Fibroblast of lung (primary cell): ENCODE data around the gene TGM2. TPM values are rescaled to one million over a fixed set of nuclear protein-coding genes. Genes with fewer than 3 reads are reported as not detected.

Source experiments
- DNase-seq, 2 donors: peaks; one replicate each; pipeline versions ENCODE4 v3.0.0 to v3.0.0-alpha.2; 2010; ENCODE audit warnings: low read depth in 2 of 2
- H2AFZ ChIP-seq: 2 replicates; pipeline ENCODE4 v1.5.1; 2012; ENCODE audit warnings: low read length, control low read depth, inconsistent platforms
- H3K27ac ChIP-seq: 2 replicates; pipeline ENCODE4 v1.5.1; 2011; ENCODE audit warnings: low read length, control low read depth; ENCODE audit not compliant: insufficient read depth
- H3K27me3 ChIP-seq: 2 replicates; pipeline ENCODE4 v1.5.1; 2011; ENCODE audit warnings: mild to moderate bottlenecking, low read length; ENCODE audit not compliant: control insufficient read depth, insufficient read depth
- H3K36me3 ChIP-seq: 2 replicates; pipeline ENCODE4 v1.5.1; 2011; ENCODE audit warnings: low read length; ENCODE audit not compliant: control insufficient read depth, insufficient read depth
- H3K4me1 ChIP-seq: 2 replicates; pipeline ENCODE4 v1.5.1; 2011; ENCODE audit warnings: low read length; ENCODE audit not compliant: control insufficient read depth, insufficient read depth; ENCODE audit errors: extremely low read depth
- H3K4me2 ChIP-seq: 2 replicates; pipeline ENCODE4 v1.5.1; 2011; ENCODE audit warnings: low read length, control low read depth; ENCODE audit not compliant: insufficient read depth; ENCODE audit errors: extremely low read depth
- H3K4me3 ChIP-seq, 4 experiments: fragments of 200-600 bp in 1 of 4; sonication (generic) in 1 of 4; replicated peaks in 1 of 4; 2 replicates each; pipeline ENCODE4 v1.5.1; 2011 to 2016; ENCODE audit warnings: low read length in 4 of 4, low read depth in 3 of 4, mild to moderate bottlenecking in 3 of 4, control low read depth in 2 of 4, inconsistent platforms in 1 of 4, mixed read lengths in 1 of 4; ENCODE audit not compliant: insufficient read depth in 1 of 4; ENCODE audit errors: control extremely low read depth in 1 of 4
- H3K79me2 ChIP-seq: 2 replicates; pipeline ENCODE4 v1.5.1; 2012; ENCODE audit warnings: mild to moderate bottlenecking, low read length, inconsistent platforms; ENCODE audit not compliant: control insufficient read depth, insufficient read depth
- H3K9ac ChIP-seq: 2 replicates; pipeline ENCODE4 v1.5.1; 2011; ENCODE audit warnings: mild to moderate bottlenecking, low read length, control low read depth; ENCODE audit not compliant: insufficient read depth
- H3K9me3 ChIP-seq: 2 replicates; pipeline ENCODE4 v1.5.1; 2012; ENCODE audit warnings: low read depth, low read length; ENCODE audit not compliant: control insufficient read depth, insufficient read depth
- H4K20me1 ChIP-seq: 2 replicates; pipeline ENCODE4 v1.5.1; 2011; ENCODE audit warnings: low read length; ENCODE audit not compliant: control insufficient read depth, insufficient read depth; ENCODE audit errors: extremely low read depth
- EZH2 ChIP-seq: IDR thresholded peaks from 2 replicates; pipeline ENCODE4 v1.5.1; 2012; ENCODE audit warnings: low read length, control low read depth, mild to moderate bottlenecking; ENCODE audit errors: missing control alignments
- polyA plus RNA-seq, 2 donors: library from polyadenylated mRNA; depleted of rRNA in 1 of 2; stranded (reverse) in 1 of 2; unstranded in 1 of 2; fragments of >200 nt; gene quantifications; 2 replicates each; pipeline ENCODE4 v1.2.1, GENCODE V29; 2011 to 2012; ENCODE audit warnings: missing spikeins in 1 of 2
- total RNA-seq: library from RNA; depleted of rRNA; stranded (reverse); fragments of >200 nt; gene quantifications from 2 replicates; pipeline ENCODE4 v1.2.1, GENCODE V29; 2014
- TF ChIP-seq, protein P1 (sequence below), 2 donors: IDR thresholded peaks in 1 of 2; conservative IDR thresholded peaks in 1 of 2; 1 replicate in 1 of 2; 2 replicates in 1 of 2; pipeline ENCODE4 v1.5.1; 2011 to 2012; ENCODE audit warnings: low read length in 2 of 2, control low read depth in 1 of 2, inconsistent platforms in 1 of 2, low read depth in 1 of 2, mild to moderate bottlenecking in 1 of 2

Gene TGM2
- total and polyA plus RNA-seq, 2 donors (not counting 1 experiment from before 2014, with no cell fraction given): 103 to 238 TPM

DNA sequence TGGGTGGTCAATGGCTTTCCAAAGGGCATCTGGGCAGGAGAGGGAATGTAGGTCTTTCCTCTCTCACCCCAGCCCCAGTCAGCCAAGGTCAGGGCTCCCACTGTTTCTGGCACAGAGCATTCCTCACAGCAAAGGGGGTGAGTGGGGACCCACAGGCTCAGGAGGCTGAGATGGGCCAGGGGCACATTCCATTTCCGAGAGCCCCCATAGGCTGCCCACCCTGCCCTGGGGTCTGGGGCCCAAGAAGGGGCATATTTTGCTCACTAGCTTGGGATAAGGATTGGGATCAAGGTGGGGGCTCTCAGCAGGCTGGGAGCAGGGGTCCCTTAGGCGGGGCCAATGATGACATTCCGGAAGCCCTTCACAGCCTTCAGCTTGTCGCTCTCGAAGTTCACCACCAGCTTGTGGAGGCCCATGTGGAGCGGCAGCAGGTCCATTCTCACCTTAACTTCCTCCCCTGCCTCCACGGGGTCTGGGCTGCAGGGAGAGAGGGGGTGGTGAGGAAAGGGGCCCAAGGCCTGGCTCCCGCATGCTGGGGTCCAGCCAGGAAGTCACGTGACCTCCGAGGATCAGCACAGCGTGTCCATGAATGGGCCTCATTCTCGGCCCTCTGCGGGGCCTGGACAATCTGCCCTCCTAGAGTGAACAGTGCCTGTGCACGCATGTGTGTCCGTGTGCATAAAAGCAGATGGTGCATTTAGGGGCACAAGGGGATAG is 35.0 kb downstream of the TGM2 start:
- Histone ChIP-seq H3K36me3 (peaks cover 6% of the 10 kb centered on the region), H3K4me2 (no peak overlapping the region), H3K4me1 (peaks cover 26% of the 10 kb centered on the region), H3K4me3 (no peak overlapping the region), H3K27me3 (no peaks in the 10 kb centered on the region), H3K79me2 (no peaks in the 10 kb centered on the region), H3K9me3 (no peaks in the 10 kb centered on the region), H3K27ac (no peak overlapping the region), H4K20me1 (no peaks in the 10 kb centered on the region), H2AFZ (no peak overlapping the region), H3K9ac (no peak overlapping the region)
- no peak for DNase-seq
- TF ChIP-seq, protein P1, sequence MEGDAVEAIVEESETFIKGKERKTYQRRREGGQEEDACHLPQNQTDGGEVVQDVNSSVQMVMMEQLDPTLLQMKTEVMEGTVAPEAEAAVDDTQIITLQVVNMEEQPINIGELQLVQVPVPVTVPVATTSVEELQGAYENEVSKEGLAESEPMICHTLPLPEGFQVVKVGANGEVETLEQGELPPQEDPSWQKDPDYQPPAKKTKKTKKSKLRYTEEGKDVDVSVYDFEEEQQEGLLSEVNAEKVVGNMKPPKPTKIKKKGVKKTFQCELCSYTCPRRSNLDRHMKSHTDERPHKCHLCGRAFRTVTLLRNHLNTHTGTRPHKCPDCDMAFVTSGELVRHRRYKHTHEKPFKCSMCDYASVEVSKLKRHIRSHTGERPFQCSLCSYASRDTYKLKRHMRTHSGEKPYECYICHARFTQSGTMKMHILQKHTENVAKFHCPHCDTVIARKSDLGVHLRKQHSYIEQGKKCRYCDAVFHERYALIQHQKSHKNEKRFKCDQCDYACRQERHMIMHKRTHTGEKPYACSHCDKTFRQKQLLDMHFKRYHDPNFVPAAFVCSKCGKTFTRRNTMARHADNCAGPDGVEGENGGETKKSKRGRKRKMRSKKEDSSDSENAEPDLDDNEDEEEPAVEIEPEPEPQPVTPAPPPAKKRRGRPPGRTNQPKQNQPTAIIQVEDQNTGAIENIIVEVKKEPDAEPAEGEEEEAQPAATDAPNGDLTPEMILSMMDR (conservative IDR thresholded peaks at IDR 0.05 in 1 of 2, IDR thresholded peaks at IDR 0.05 in 1 of 2; ENCODE audit: low read depth in 1 of 2, low read length in 2 of 2): no peak
- no peak for TF ChIP-seq EZH2

DNA sequence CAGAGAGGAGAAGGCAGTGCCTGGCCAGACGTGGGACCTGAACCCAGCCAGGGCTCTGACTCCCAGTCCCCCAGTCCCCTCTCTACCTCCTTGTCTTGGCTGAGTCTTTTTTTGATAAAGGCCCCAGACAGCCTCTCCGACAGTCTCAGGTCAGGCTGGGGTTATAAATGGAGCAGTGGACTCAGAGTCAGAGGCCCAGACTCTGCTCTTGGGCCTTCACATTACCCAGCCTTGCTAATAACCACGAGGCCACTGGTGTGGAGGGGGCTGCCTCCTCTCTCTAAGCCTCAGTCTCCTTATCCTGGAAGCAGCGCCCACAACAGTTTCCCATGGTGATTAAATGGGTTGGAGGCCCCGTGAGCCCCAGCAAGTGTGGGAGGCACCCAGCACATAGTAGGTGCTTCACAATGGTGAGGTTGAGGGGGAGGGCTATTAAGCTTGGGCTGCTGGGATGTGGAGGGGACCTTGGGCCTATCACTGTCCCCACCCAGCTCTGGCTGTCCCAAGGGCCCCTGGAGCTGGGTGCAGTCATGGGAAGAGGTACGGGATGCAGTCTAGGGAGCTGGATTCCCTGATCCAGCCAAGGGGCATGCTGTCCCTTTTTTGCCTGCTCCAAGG is 35.7 kb downstream of the TGM2 start:
- H4K20me1 ChIP-seq: no peaks in the 10 kb centered on the region
- no peak overlapping the region for H3K4me3 ChIP-seq
- H3K9me3 ChIP-seq: no peaks in the 10 kb centered on the region
- TF ChIP-seq EZH2: no peak
- TF ChIP-seq, protein P1 (conservative IDR thresholded peaks at IDR 0.05 in 1 of 2, IDR thresholded peaks at IDR 0.05 in 1 of 2; ENCODE audit: low read depth in 1 of 2, low read length in 2 of 2): no peak
- H2AFZ ChIP-seq: no peak overlapping the region
- no peaks in the 10 kb centered on the region for H3K27me3 ChIP-seq
- H3K36me3 ChIP-seq: peaks cover 6% of the 10 kb centered on the region
- no peaks in the 10 kb centered on the region for H3K79me2 ChIP-seq
- no peak for DNase-seq
- no peak overlapping the region for H3K27ac ChIP-seq
- no peak overlapping the region for H3K9ac ChIP-seq
- H3K4me2 ChIP-seq: no peak overlapping the region
- H3K4me1 ChIP-seq: peaks cover 19% of the 10 kb centered on the region

DNA sequence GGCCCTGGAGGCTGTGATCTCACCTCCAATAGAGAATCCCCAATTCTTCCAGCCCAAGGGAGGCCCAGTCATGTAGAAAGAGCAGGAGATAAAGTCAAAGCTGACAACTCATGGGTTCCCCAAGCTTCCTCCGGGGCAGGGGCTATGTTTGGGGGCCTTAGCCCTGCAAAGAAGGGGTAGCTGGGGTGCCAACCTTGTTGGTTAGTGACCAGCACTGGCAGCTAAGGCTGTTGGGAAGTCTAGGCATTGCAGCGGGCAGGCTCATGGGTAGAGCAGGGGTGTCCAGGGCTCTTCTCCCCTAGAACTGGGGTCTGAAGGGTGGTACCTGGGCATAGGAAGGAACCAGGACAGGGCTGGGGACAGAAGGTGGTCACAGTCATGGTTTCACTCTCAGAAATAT is 36.4 kb downstream of the TGM2 start:
- Histone ChIP-seq H3K27ac (no peak overlapping the region), H3K9me3 (no peaks in the 10 kb centered on the region), H2AFZ (no peak overlapping the region), H3K79me2 (no peaks in the 10 kb centered on the region), H3K27me3 (no peaks in the 10 kb centered on the region), H3K4me3 (no peak overlapping the region), H4K20me1 (no peaks in the 10 kb centered on the region), H3K4me2 (no peak overlapping the region), H3K4me1 (peaks cover 19% of the 10 kb centered on the region), H3K36me3 (peaks cover 4% of the 10 kb centered on the region), H3K9ac (no peak overlapping the region)
- DNase-seq: no peak
- TF ChIP-seq EZH2: no peak
- TF ChIP-seq, protein P1 (conservative IDR thresholded peaks at IDR 0.05 in 1 of 2, IDR thresholded peaks at IDR 0.05 in 1 of 2; ENCODE audit: low read depth in 1 of 2, low read length in 2 of 2): no peak
